Naive thymus-derived CD4-positive, alpha-beta T cell (primary cell): ENCODE data around the gene VGLL4. TPM values are rescaled to one million over a fixed set of nuclear protein-coding genes. Genes with fewer than 3 reads are reported as not detected.

ENCODE experiments used
- ATAC-seq: fragments of 150-1000 bp; cut with Tn5 transposase; 2 replicates; pipeline ENCODE4 v1.10.0; 2021; ENCODE audit warnings: mild to moderate bottlenecking, moderate library complexity
- CTCF ChIA-PET: fragments of 350-600 bp; sonication (Branson Sonifier 250); formaldehyde crosslinking; loops from one replicate; lab custom pipeline; 2021; ENCODE audit warnings: antibody characterized with exemption; lab: Charles Lee
- POLR2A ChIA-PET: fragments of 350-600 bp; sonication (Branson Sonifier 250); formaldehyde crosslinking; loops from one replicate; lab custom pipeline; 2021; ENCODE audit warnings: antibody characterized with exemption, inconsistent platforms; lab: Charles Lee
- DNase-seq, 9 donors: peaks; one replicate each; pipeline versions ENCODE4 v3.0.0 to v3.0.0-alpha.2; 2020 to 2022; ENCODE audit warnings: mixed read lengths in 1 of 9
- H3K27ac ChIP-seq: one replicate; pipeline ENCODE4 v1.7.0; 2013; ENCODE audit warnings: mild to moderate bottlenecking, low read depth, low read length, moderate library complexity
- H3K27me3 ChIP-seq, 2 donors: one replicate each; pipeline ENCODE4 v1.7.0; 2013; ENCODE audit warnings: low read length in 2 of 2, mild to moderate bottlenecking in 2 of 2, moderate library complexity in 2 of 2; ENCODE audit not compliant: control insufficient read depth in 2 of 2, insufficient read depth in 2 of 2
- H3K36me3 ChIP-seq, 3 experiments: 1 replicate in 2 of 3; 2 replicates in 1 of 3; pipeline ENCODE4 v1.7.0; 2013; ENCODE audit warnings: low read length in 3 of 3, mild to moderate bottlenecking in 3 of 3, moderate library complexity in 1 of 3; ENCODE audit not compliant: insufficient read depth in 3 of 3, control insufficient read depth in 2 of 3
- H3K4me1 ChIP-seq, 2 donors: one replicate each; pipeline ENCODE4 v1.7.0; 2013; ENCODE audit warnings: low read length in 2 of 2, mild to moderate bottlenecking in 2 of 2, moderate library complexity in 1 of 2; ENCODE audit not compliant: control insufficient read depth in 2 of 2, insufficient read depth in 2 of 2
- H3K4me3 ChIP-seq: 2 replicates; pipeline ENCODE4 v1.7.0; 2013; ENCODE audit warnings: mild to moderate bottlenecking, low read length
- H3K9me3 ChIP-seq, 3 experiments: 1 replicate in 2 of 3; 2 replicates in 1 of 3; pipeline ENCODE4 v1.7.0; 2013; ENCODE audit warnings: low read length in 3 of 3; ENCODE audit not compliant: control insufficient read depth in 2 of 3
- H3K27ac Mint-ChIP-seq, 9 donors: one replicate each; pipeline ENCODE4 v1.8.0; 2020 to 2022; ENCODE audit warnings: mixed read lengths in 9 of 9, mild to moderate bottlenecking in 8 of 9, moderate library complexity in 5 of 9, inconsistent platforms in 2 of 9
- H3K27me3 Mint-ChIP-seq, 5 donors: one replicate each; pipeline ENCODE4 v1.8.0; 2021 to 2022; ENCODE audit warnings: mixed read lengths in 5 of 5, mild to moderate bottlenecking in 1 of 5
- H3K36me3 Mint-ChIP-seq, 5 donors: one replicate each; pipeline ENCODE4 v1.8.0; 2020 to 2022; ENCODE audit warnings: mixed read lengths in 5 of 5, mild to moderate bottlenecking in 3 of 5, inconsistent platforms in 1 of 5
- H3K4me1 Mint-ChIP-seq, 7 donors: one replicate each; pipeline ENCODE4 v1.8.0; 2020 to 2022; ENCODE audit warnings: mixed read lengths in 7 of 7, mild to moderate bottlenecking in 3 of 7, inconsistent platforms in 1 of 7
- H3K4me3 Mint-ChIP-seq, 10 donors: one replicate each; pipeline ENCODE4 v1.8.0; 2020 to 2022; ENCODE audit warnings: mild to moderate bottlenecking in 10 of 10, mixed read lengths in 10 of 10, moderate library complexity in 6 of 10, inconsistent platforms in 2 of 10
- H3K9me3 Mint-ChIP-seq, 11 donors: one replicate each; pipeline ENCODE4 v1.8.0; 2020 to 2022; ENCODE audit warnings: mixed read lengths in 11 of 11, mild to moderate bottlenecking in 4 of 11, inconsistent platforms in 1 of 11, moderate library complexity in 1 of 11
- intact Hi-C, 2 donors: fragments of 100-400 bp; cut with micrococcal nuclease; formaldehyde crosslinking; loops; one replicate each; pipeline ENCODE4 v1.15.1; 2023
- polyA plus RNA-seq, 2 donors: library from polyadenylated mRNA; unstranded; fragments of 300-500 nt; fragmentation: Illumina TruSeq; gene quantifications; one replicate each; pipeline ENCODE4 v1.2.3, GENCODE V29; 2021
- total RNA-seq, 6 experiments: library from RNA in 5 of 6; stranded (reverse) in 5 of 6; gene quantifications; 1 replicate in 5 of 6; 2 replicates in 1 of 6; pipeline ENCODE4 v1.2.3 and lab custom pipeline; 2021 to 2026

VGLL4 gene
- total and polyA plus RNA-seq, 7 experiments from 2014 or later: 18.6 to 44.8 (median 23.8) TPM

- Mint-ChIP-seq H3K4me3 (peak overlapping the region in 1 of 10 donors; percentile 57), H3K27me3 (no peaks in the 10 kb centered on the region), H3K9me3 (peaks cover 0 to 4% (median 0%) of the 10 kb centered on the region in 11 donors), H3K4me1 (peaks cover 62 to 98% (median 91%) of the 10 kb centered on the region in 7 donors), H3K27ac (peak overlapping the region in 2 of 9 donors; percentile 11 to 34), H3K36me3 (peaks cover 0 to 18% (median 3%) of the 10 kb centered on the region in 5 donors)
- Histone ChIP-seq H3K27ac (no peak overlapping the region), H3K4me3 (no peak overlapping the region), H3K4me1 (peaks cover 13 to 31% of the 10 kb centered on the region in 2 donors), H3K27me3 (no peaks in the 10 kb centered on the region), H3K9me3 (no peaks in the 10 kb centered on the region), H3K36me3 (no peaks in the 10 kb centered on the region)
- DNase-seq: no peak
- no peak for ATAC-seq
- intact Hi-C loops: no loop called here
- ChIA-PET CTCF (no interaction called here), POLR2A (no interaction called here)
Measured at GRCh38 chr3:11621077-11621476, 22.6 kb downstream of the VGLL4 start.

GRCh38 chr3:11619946-11620652 lies 23.6 kb downstream of the VGLL4 start:
- POLR2A ChIA-PET: interaction anchor here (1.2 kb wide), 1 partner anchor 23 kb away, joined by 4 read pairs; the partner anchor contains the start of gene VGLL4
- Mint-ChIP-seq H3K27ac (peak overlapping the region in 3 of 9 donors; percentile 18 to 42 (median 32)), H3K4me1 (peaks cover 59 to 97% (median 89%) of the 10 kb centered on the region in 7 donors), H3K36me3 (peaks cover 0 to 18% (median 3%) of the 10 kb centered on the region in 5 donors), H3K27me3 (no peaks in the 10 kb centered on the region), H3K4me3 (peak overlapping the region in 3 of 10 donors; percentile 2 to 42 (median 9)), H3K9me3 (peaks cover 0 to 4% (median 0%) of the 10 kb centered on the region in 11 donors)
- Histone ChIP-seq H3K4me1 (peaks cover 9 to 22% of the 10 kb centered on the region in 2 donors), H3K4me3 (no peak overlapping the region), H3K27me3 (no peaks in the 10 kb centered on the region), H3K36me3 (no peaks in the 10 kb centered on the region), H3K9me3 (no peaks in the 10 kb centered on the region), H3K27ac (no peak overlapping the region)
- intact Hi-C loops: no loop called here
- CTCF ChIA-PET: interaction anchor here (1.2 kb wide), 1 partner anchor 241 kb away, joined by 4 read pairs; no protein-coding TSS in a partner anchor
- DNase-seq: no peak
- no peak for ATAC-seq

DNA sequence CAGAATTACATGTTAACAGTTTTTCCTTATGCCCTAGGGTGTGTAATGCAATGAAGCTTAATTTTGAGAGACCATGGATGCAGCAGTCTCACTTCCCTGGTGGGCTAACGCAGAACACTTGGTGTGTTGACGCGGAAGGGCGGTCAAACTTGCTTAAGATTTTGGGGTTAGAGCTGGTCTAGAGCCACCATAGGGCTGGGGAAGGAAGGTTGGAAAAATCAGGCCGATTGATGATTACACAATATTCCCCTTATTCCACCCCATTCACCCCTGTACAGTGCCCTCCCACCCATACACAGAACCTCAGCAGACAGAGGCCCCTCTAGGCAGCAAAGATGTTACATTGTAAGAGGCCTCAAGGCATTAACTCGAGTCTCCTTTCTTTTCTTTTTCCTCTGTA lies 24.3 kb downstream of the VGLL4 start:
- POLR2A ChIA-PET: interaction anchor here (1.2 kb wide), 1 partner anchor 24 kb away, joined by 4 read pairs; the partner anchor contains the start of gene VGLL4
- DNase-seq: no peak
- peak overlapping the region in 4 of 9 donors; percentile 16 to 48 (median 30) for H3K27ac Mint-ChIP-seq

GRCh38 chr3:11618904-11619303 lies 24.8 kb downstream of the VGLL4 start:
- no peaks in the 10 kb centered on the region for H3K27me3 ChIP-seq
- H3K4me3 ChIP-seq: no peak overlapping the region
- DNase-seq (no peak), ATAC-seq (no peak)
- peaks cover 0 to 12% (median 3%) of the 10 kb centered on the region in 5 donors for H3K36me3 Mint-ChIP-seq
- H3K9me3 ChIP-seq: no peaks in the 10 kb centered on the region
- intact Hi-C loops: no loop called here
- H3K27ac Mint-ChIP-seq: peak overlapping the region in 3 of 9 donors; percentile 16 to 55 (median 42)
- POLR2A ChIA-PET: interaction anchor here (1.2 kb wide), 1 partner anchor 24 kb away, joined by 4 read pairs; the partner anchor contains the start of gene VGLL4
- H3K27ac ChIP-seq: no peak overlapping the region
- H3K27me3 Mint-ChIP-seq: no peaks in the 10 kb centered on the region
- H3K36me3 ChIP-seq: no peaks in the 10 kb centered on the region
- H3K4me3 Mint-ChIP-seq: peak overlapping the region in 2 of 10 donors; percentile 10 to 42
- H3K9me3 Mint-ChIP-seq: peaks cover 0 to 1% (median 0%) of the 10 kb centered on the region in 11 donors
- peaks cover 0 to 13% of the 10 kb centered on the region in 2 donors for H3K4me1 ChIP-seq
- peaks cover 47 to 97% (median 89%) of the 10 kb centered on the region in 7 donors for H3K4me1 Mint-ChIP-seq
- CTCF ChIA-PET: interaction anchor here (0.6 to 1.2 kb wide), 3 partner anchors 33 to 240 kb away, joined by 3 to 5 read pairs (median 4); no protein-coding TSS in a partner anchor

More for the DNA sequence above, 24.3 kb downstream of the VGLL4 start:
- Mint-ChIP-seq H3K9me3 (peaks cover 0 to 4% (median 0%) of the 10 kb centered on the region in 11 donors), H3K27me3 (no peaks in the 10 kb centered on the region), H3K4me1 (peaks cover 53 to 97% (median 89%) of the 10 kb centered on the region in 7 donors), H3K36me3 (peaks cover 0 to 18% (median 3%) of the 10 kb centered on the region in 5 donors), H3K4me3 (peak overlapping the region in 3 of 10 donors; percentile 2 to 42 (median 9))
- CTCF ChIA-PET: interaction anchor here (1.2 kb wide), 1 partner anchor 241 kb away, joined by 4 read pairs; no protein-coding TSS in a partner anchor
- Histone ChIP-seq H3K4me3 (no peak overlapping the region), H3K36me3 (no peaks in the 10 kb centered on the region), H3K9me3 (no peaks in the 10 kb centered on the region), H3K27me3 (no peaks in the 10 kb centered on the region), H3K27ac (no peak overlapping the region), H3K4me1 (peaks cover 3 to 15% of the 10 kb centered on the region in 2 donors)
- intact Hi-C loops: no loop called here
- ATAC-seq: no peak

GRCh38 chr3:11616551-11616950 lies 27.2 kb downstream of the VGLL4 start:
- H3K4me1 ChIP-seq: no peaks in the 10 kb centered on the region
- Mint-ChIP-seq H3K27ac (peak overlapping the region in 1 of 9 donors; percentile 43), H3K9me3 (no peaks in the 10 kb centered on the region), H3K27me3 (no peaks in the 10 kb centered on the region), H3K4me1 (peaks cover 34 to 97% (median 88%) of the 10 kb centered on the region in 7 donors), H3K4me3 (no peak overlapping the region), H3K36me3 (peaks cover 0 to 7% (median 4%) of the 10 kb centered on the region in 5 donors)
- peaks cover 0 to 4% (median 0%) of the 10 kb centered on the region in 3 experiments for H3K36me3 ChIP-seq
- intact Hi-C loops: no loop called here
- ChIA-PET POLR2A (no interaction called here), CTCF (no interaction called here)
- no peaks in the 10 kb centered on the region for H3K9me3 ChIP-seq
- no peak overlapping the region for H3K27ac ChIP-seq
- no peak for DNase-seq
- no peaks in the 10 kb centered on the region for H3K27me3 ChIP-seq
- H3K4me3 ChIP-seq: no peak overlapping the region
- no peak for ATAC-seq

DNA sequence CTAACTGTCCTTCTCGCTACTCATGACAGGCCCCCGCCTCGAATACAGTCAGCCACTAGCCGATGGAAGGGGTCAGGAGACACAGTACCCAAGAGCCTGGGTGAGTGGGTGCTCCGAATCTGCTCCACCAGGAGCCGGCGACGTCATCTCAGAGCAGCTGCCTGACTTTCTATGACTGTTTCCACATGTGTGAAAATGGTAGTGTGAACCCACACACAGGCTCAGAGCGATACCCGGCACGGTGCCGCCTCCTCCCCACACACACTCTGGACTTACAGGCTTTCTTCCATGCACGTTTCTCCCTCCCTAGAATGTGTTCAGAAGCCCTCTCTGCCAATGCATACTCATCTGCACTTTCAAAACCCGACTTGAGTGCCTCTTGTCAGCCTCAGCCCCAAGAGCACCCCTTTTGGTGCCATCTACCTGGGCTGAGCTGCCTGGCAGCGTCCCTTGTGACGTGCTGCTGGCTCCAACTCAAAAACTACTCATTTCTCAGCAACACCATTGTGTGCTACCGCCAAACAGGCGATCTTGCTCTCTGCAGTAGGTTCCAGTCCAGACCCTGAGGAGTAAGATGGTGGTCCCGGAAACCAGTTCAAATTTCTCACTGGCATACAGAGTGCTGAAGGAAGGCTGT lies 29.7 kb downstream of the VGLL4 start:
- Mint-ChIP-seq H3K27me3 (no peaks in the 10 kb centered on the region), H3K4me3 (peak overlapping the region in 1 of 10 donors; percentile 23), H3K27ac (peak overlapping the region in 2 of 9 donors; percentile 17 to 39), H3K9me3 (no peaks in the 10 kb centered on the region), H3K36me3 (peaks cover 0 to 16% (median 4%) of the 10 kb centered on the region in 5 donors), H3K4me1 (peaks cover 30 to 99% (median 90%) of the 10 kb centered on the region in 7 donors)
- Histone ChIP-seq H3K27me3 (no peaks in the 10 kb centered on the region), H3K36me3 (peaks cover 0 to 4% (median 0%) of the 10 kb centered on the region in 3 experiments), H3K27ac (no peak overlapping the region), H3K9me3 (no peaks in the 10 kb centered on the region), H3K4me3 (no peak overlapping the region), H3K4me1 (no peaks in the 10 kb centered on the region)
- DNase-seq: no peak
- CTCF ChIA-PET: interaction anchor here (1.3 kb wide), 1 partner anchor 29 kb away, joined by 6 read pairs; the partner anchor contains the start of gene VGLL4
- ATAC-seq: no peak
- intact Hi-C loops: no loop called here
- POLR2A ChIA-PET: no interaction called here
